Thyroid gland (tissue), 4 donors: ENCODE results near the gene SLC13A3.

Experiments
- CTCF ChIP-seq, 6 experiments: fragments of 200-600 bp in 3 of 6; fragments of 450-650 bp in 3 of 6; sonication (generic) in 3 of 6; IDR thresholded peaks; one replicate each; pipeline ENCODE4 v1.5.1; 2016 to 2019; ENCODE audit warnings: antibody characterized with exemption in 6 of 6, mild to moderate bottlenecking in 2 of 6, inconsistent platforms in 1 of 6, moderate library complexity in 1 of 6
- POLR2A ChIP-seq, 2 donors: fragments of 450-650 bp; IDR thresholded peaks; one replicate each; pipeline ENCODE4 v1.6.1; 2017; ENCODE audit warnings: antibody characterized with exemption in 2 of 2, mild to moderate bottlenecking in 2 of 2, moderate library complexity in 1 of 2

- peak; percentile 66 to 97 (median 86) for TF ChIP-seq CTCF (IDR thresholded peaks at IDR 0.05)
- no peak for TF ChIP-seq POLR2A (IDR thresholded peaks at IDR 0.05)
Measured at GRCh38 chr20:46562373-46563169, 88.7 kb downstream of the SLC13A3 start.
